CD4-positive, alpha-beta T cell treated with Interleukin-17A for 1 hour (primary cell): ENCODE measurements around the gene ST8SIA5.

Experiments used
- DNase-seq: peaks from one replicate; pipeline ENCODE4 v3.0.0-alpha.2; 2020

Gene ST8SIA5

DNA sequence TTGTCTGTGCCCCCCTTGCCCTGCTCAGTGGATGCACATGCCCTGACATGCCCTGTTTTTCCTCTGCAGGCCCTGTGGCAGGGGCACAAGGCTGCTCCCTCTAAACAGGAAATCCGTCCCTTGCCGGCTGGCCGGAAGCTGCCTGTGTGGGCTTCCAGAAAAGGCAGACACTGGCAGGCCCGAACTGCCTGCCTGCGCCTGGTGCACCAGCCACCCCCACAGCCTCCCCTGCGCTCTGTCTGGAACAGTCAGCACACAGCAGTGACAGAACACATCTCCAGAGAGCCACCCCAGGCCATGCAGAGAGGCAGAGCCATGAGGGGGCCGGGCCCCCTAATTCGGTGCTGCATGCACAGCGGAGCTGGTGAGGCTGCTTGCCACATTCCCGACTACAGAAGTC is 133.3 kb downstream of the ST8SIA5 start:
- DNase-seq = peak; percentile 24

DNA sequence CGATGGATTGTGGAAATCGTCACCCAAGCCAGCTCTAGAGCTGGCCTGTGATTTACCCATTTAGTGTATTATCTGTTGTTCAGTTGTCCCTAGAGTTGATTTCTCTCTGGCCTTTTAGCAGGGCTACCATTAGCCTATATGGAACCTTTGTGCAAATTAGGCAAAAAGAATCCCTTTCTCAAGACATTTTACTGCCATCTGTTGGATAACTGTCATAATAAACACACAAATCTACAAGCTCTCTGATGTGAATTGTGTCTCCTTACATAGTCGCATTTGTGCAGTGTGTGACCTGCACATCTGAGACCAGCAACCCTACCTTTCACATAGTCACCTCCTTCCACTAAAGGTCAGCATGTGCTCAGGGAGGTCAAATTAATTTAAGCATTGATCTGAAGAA is 133.9 kb downstream of the ST8SIA5 start:
- DNase-seq = peak; percentile 18

DNA sequence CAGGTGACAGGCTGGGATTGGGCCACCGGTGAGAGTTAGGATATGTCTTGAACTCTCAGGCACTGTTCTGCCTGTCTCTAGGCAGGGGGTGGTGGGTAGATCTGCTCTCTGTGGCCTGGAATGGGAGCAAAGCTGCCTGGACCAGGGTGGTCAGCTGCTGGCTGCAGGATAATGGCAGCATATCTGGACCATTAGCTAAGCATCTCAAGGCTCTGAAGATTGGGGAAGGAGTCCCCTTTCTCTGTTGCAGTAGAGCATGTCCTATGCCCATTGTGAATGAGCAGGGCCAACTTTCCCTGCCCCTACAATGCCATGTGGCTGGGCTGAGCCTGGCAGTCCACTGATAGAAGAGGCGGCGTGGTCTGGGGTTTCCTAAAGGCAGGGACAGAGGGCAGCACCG is 134.4 kb downstream of the ST8SIA5 start:
- DNase-seq = no peak

DNA sequence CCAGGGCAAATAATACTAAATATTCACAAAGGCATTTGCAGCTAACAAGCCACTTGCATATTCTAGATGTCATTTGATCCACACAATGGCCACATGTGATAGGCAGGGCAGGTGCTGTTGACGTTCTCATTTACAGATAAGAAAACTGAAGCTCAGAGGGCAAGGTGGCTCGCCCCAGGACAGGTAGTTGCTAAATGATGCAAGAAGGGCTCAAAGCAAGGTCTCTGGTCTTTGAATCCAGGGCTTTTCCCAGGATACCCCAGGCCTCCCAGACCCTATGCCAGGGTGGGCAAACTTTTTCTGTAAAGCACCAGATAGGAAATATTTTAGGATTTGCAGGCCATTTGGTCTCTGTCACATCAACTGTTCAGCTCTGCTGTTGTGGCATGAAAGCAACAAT is 135.0 kb downstream of the ST8SIA5 start:
- no peak for DNase-seq

DNA sequence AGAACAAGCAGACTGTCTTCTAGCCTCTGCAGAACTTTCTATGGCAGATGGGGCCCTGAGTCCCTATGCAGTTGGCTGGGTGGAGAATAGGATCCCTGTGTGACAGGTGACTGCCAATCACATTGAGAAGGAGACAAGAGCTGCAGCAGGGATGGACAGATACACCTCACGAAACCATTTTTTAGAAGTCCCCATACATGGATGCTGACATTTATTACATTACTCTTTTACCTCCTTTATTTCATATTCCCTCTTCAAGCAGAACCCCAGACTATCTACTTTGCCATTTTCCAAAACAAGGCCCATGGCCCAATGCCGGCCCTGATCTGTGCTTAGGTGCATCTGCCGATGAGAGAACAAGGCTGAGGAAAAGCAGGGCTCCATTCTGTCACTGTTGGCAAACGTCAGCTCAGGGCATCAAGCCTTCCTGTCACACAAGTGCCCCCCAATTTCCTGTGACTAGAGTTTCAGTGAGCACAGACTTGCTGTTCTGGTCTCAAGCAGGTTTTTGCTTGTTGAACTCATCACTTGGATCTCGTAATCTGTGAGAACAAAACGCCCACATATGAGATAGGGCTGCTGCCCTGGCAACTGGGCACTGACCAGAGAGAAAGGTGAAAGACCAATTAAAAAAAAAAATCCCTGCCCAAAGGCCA is 135.6 kb downstream of the ST8SIA5 start:
- no peak for DNase-seq

DNA sequence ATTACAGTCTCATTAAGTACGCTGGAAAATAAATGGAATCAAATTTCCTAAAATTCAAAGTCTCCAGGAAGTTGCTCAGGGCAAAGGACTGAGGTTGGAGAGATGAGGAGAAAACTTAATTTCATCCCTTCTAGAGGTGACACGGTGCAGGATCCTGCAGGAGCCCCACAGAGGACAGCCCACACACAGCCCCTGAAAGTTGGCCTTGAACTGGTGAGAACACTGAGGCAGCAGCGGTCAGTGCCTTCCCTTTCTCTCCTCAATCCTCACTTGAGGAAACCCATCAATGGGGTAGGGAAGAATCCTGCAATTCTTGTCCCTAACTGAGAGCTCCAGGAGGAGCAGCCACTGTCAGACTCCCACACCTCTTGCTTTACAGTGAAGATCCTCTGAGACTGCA is 137.3 kb downstream of the ST8SIA5 start:
- DNase-seq = no peak
